Erythroblast (primary cell): Measurements from ENCODE around the gene VSIG4.

Experiments
- GATA1 ChIP-seq: IDR thresholded peaks from 2 replicates; pipeline ENCODE4 v1.6.1; 2011; ENCODE audit warnings: low read depth, mild to moderate bottlenecking, control low read depth, low read length, moderate library complexity
- POLR2A ChIP-seq: IDR thresholded peaks from 2 replicates; pipeline ENCODE4 v1.6.1; 2011; ENCODE audit warnings: mild to moderate bottlenecking, low read length

DNA sequence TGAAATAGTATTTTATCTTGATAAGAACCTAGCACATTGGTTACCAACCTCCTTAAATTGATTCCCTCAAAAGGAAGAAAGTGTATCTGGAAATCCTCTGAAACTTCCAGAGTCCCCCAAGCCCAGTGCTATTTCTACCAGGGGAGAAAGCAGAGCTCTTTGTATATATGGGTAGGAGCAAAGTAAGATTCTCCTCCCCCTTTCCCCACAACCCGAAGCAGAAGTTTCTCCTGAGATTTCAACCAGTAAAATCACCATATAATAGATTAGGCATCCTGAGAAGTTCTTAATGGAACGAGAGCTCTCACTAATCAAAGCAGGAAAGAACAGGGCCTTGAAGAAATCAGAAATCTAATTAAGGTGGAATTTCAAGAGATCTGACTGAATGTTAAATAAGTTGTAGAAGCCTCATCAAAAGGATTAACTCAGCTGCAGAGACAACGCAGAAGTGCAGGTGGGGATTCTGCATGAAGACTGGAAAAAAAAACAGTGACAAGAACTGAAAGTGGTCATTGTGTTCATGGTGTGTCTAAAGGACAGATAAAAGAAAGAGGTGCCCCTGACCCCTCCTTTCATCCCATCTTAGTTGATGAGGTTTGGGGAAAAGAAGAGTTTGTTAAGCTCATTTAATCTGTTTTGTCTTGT is 39.1 kb downstream of the VSIG4 start:
- TF ChIP-seq POLR2A (no peak), GATA1 (no peak)
